Right hindlimb (tissue), 1 donor: ENCODE measurements around the gene C6orf120.
A peak's percentile ranks its signal among the peaks of the same experiment; 100 is the strongest.

ENCODE experiments used
- DNase-seq: peaks from one replicate; pipeline ENCODE4 v3.0.0-alpha.2; 2018

The C6orf120 gene

GRCh38 chr6:169725125-169726048 lies 23.5 kb downstream of the C6orf120 start:
- DNase-seq: peak; percentile 53

GRCh38 chr6:169726049-169726400 lies 24.1 kb downstream of the C6orf120 start:
- no peak for DNase-seq

DNA sequence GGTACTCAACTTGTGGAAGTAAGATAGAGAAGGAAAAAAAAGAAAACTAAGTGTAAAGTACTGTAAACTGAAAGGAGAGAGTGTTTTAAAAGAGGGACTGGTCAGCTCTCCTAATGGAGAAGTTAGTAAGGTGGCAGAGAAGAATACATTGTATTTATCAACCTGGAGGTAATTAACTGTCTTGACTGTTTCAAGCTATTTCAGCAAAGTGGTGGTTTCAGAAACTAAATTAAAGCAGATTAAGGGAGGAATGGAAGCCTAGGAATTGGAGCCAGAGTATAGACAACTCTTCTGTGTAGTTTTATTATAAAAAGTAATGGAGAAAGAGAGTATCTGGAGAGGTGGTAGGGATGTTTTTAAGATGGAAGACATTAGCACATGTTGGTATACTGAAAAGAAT lies 25.0 kb downstream of the C6orf120 start:
- no peak for DNase-seq

- DNase-seq: no peak
These were observed 28.0 kb downstream of the C6orf120 start for GRCh38 chr6:169729961-169730360.

DNA sequence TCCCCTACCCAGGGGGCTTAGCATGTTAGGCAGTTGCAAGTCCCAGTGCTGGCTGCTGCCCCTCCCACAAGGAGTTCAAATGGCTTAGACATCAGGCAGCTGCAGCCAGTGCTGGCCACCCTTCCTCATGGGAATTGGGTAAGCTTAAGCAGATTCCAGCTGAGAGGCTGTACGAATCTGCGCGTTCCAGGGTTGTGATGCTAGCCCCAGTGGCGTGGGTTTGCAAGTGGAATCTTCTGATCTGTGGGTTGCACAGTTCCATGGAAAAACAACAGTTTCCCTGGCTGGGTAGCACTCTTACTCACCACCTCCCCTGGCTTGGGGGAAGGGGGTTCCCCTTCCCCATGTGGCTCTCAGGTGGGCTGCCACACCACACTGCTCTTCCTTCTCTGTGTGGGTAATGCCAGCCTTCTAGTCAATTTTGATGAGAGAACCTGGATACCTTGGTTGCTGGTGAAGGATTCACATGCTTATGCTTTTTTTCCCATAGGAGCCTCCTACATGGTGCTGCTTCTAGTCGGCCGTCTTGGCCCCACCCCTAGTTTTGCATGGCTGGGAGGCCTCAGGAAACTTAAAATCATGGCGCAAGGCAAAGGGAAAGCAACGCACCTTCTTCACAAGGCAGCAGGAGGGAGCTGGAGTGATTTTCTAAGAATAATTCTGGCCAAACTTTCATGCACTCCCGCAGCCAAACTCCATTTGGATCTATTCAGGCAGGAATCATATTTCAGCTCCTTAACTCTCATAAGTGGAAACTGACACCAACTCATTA lies 36.5 kb downstream of the C6orf120 start:
- peak; percentile 23 for DNase-seq

DNA sequence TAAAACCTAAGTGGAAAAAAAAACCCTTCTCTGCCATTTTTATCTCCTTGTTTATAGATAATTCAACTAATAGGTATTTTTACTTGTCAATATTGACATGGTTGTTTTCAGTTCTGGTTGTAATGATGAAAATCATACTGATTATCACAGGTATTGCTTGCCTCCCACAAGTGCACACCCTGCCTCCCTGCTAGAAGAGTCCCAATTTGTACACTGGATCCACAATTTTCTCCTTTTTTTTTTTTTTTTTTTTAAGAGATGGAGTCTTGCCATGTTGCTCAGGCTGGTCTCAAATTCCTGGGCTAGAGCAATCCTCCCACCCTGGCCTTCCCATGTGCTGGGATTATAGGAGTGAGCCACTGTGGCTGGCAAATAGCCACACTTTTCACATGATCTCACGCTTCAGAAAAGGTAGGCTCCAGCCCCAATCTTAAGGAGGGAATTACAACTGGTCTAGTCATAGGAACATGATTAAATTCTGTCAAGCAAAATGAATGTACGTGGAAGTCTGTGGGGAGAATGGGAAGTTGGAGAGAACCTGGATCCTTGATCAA lies 37.1 kb downstream of the C6orf120 start:
- DNase-seq: no peak

DNA sequence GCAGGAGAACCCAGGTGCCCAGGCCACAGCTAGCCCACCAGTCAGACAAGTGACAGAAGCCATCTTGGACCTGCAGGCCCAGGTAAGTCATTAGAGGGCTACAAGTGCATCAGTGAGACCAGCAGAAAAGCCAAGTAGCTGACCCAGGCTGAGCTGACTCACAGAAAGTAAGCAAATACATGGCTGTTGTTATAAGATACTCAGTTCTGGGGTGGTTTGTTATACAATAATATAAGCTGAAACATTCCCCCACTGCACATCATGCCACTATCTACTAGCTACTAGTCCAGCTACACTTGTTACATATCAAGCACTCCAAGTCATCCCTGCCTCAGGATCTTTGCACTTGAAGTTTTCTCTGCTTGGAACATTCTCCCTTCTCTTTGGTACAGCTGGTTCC lies 39.4 kb downstream of the C6orf120 start:
- no peak for DNase-seq

DNA sequence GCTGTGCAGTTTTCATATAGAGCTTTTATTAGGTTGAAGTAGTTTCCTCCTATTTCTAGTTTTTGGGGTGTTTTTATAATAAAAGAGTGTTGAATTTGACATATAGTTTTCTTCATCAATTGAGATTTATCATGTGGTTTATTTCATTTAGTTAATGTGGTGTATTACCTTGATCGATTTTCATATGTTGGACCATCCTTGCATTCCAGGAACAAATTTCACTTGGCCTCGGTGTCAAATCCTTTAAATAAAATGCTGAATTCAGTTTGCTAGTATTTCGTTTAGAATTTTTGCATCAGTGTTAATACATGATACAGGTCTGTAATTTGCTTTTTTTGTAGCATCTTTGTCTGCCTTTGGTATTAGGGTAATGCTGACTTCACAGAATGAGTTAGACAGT lies 43.5 kb downstream of the C6orf120 start:
- no peak for DNase-seq

GRCh38 chr6:169746556-169746955 lies 44.6 kb downstream of the C6orf120 start:
- no peak for DNase-seq

GRCh38 chr6:169751242-169752073 lies 49.5 kb downstream of the C6orf120 start, which contains the start of the genes DYNLT2 and ERMARD:
TSS of gene DYNLT2 (minus strand) at chr6:169751572. CDS start at chr6:169751458, 114 bp downstream.
TSS of gene ERMARD (plus strand) at chr6:169751622. CDS start at chr6:169751658, 36 bp downstream.
- DNase-seq: peak; percentile 96

DNA sequence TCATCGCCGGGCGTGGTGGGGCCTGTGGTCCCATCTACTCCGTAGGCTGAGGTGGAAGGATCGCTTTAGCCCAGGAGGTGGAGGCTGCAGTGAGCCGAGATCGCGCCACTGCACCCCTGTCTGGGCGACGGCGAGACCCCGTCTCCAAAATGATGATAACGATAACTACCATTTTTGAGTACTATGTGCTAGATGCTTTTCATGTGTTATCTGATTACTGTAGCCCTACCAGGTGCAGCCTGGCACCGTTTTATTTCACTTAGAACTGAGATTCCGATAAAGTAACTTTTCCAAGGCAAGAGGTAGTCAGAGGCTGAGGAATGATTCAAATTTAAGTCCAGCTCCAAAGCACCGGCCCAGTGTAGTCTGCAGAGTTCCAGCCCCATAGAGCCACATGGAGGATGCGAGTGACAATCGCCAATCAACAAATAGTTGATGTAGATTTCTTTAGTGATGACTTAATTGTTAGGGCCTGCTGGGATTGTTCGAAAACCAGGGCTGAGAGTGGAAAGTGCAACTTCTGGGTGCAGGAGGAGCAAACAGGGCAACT lies 50.2 kb downstream of the C6orf120 start:
- DNase-seq: no peak
